B cell (primary cell): ENCODE data around the gene IL17REL. TPM values are rescaled to one million over a fixed set of nuclear protein-coding genes. Genes with fewer than 3 reads are reported as not detected.
"Not testable (repeated sequence)": the region's sequence is repeated elsewhere in the genome, so short reads cannot be mapped to it uniquely, and the experiment has no call there.

Experiments
- ATAC-seq: fragments of 200-7000 bp; cut with Tn5 transposase; one replicate; pipeline ENCODE4 v1.10.0; 2021; ENCODE audit warnings: low read depth, mild to moderate bottlenecking, moderate number of reproducible peaks, moderate library complexity
- CTCF ChIA-PET: fragments of 350-600 bp; sonication (Branson Sonifier 250); formaldehyde crosslinking; loops from one replicate; lab custom pipeline; 2021; ENCODE audit warnings: antibody characterized with exemption, inconsistent platforms; lab: Charles Lee
- POLR2A ChIA-PET: fragments of 350-600 bp; sonication (Branson Sonifier 250); formaldehyde crosslinking; loops from one replicate; lab custom pipeline; 2021; ENCODE audit warnings: antibody characterized with exemption; lab: Charles Lee
- DNase-seq: peaks from one replicate; pipeline ENCODE4 v3.0.0; 2013
- H2AFZ ChIP-seq: 2 replicates; pipeline ENCODE4 v1.6.1; 2012; ENCODE audit warnings: mild to moderate bottlenecking, low read depth, low read length; ENCODE audit not compliant: insufficient read depth, poor library complexity, severe bottlenecking
- H3K27ac ChIP-seq, 2 donors: 1 replicate in 1 of 2; 2 replicates in 1 of 2; pipeline ENCODE4 v1.5.1; 2012 to 2013; ENCODE audit warnings: low read length in 2 of 2, mild to moderate bottlenecking in 2 of 2, moderate library complexity in 1 of 2
- H3K27me3 ChIP-seq, 4 experiments: fragments of 200-600 bp in 1 of 4; sonication (generic) in 1 of 4; replicated peaks in 1 of 4; 1 replicate in 2 of 4; 2 replicates in 2 of 4; pipeline versions ENCODE4 v1.6.1 to v1.7.0; 2013 to 2016; ENCODE audit warnings: low read length in 3 of 4, mild to moderate bottlenecking in 2 of 4, mixed read lengths in 1 of 4, moderate library complexity in 1 of 4; ENCODE audit not compliant: insufficient read depth in 4 of 4, control insufficient read depth in 3 of 4; ENCODE audit errors: control extremely low read depth in 1 of 4
- H3K36me3 ChIP-seq, 2 experiments: replicated peaks in 1 of 2; 1 replicate in 1 of 2; 2 replicates in 1 of 2; pipeline versions ENCODE4 v1.6.1 to v1.7.1; 2013; ENCODE audit warnings: low read length in 1 of 2; ENCODE audit not compliant: insufficient read depth in 2 of 2, control insufficient read depth in 1 of 2; ENCODE audit errors: control extremely low read depth in 1 of 2, extremely low read depth in 1 of 2
- H3K4me1 ChIP-seq, 2 donors: fragments of 200-600 bp in 1 of 2; sonication (generic) in 1 of 2; 1 replicate in 1 of 2; 2 replicates in 1 of 2; pipeline versions ENCODE4 v1.5.1 to v1.6.1; 2013 to 2017; ENCODE audit warnings: low read length in 2 of 2; ENCODE audit not compliant: control insufficient read depth in 2 of 2, insufficient read depth in 2 of 2
- H3K4me2 ChIP-seq: replicated peaks from 2 replicates; pipeline ENCODE3; 2012; ENCODE audit warnings: mild to moderate bottlenecking, low read depth, low read length; ENCODE audit not compliant: poor library complexity, severe bottlenecking
- H3K4me3 ChIP-seq, 5 experiments: fragments of 200-600 bp in 1 of 5; sonication (generic) in 1 of 5; 1 replicate in 3 of 5; 2 replicates in 2 of 5; pipeline versions ENCODE4 v1.5.1 to v1.7.0; 2011 to 2016; ENCODE audit warnings: low read length in 4 of 5, mild to moderate bottlenecking in 4 of 5, low read depth in 2 of 5, control low read depth in 1 of 5, moderate library complexity in 1 of 5; ENCODE audit not compliant: insufficient read depth in 1 of 5; ENCODE audit errors: control extremely low read depth in 1 of 5, extremely low read depth in 1 of 5
- H3K79me2 ChIP-seq: fragments of 200-600 bp; sonication (generic); one replicate; pipeline ENCODE4 v1.6.0; 2016; ENCODE audit warnings: low read length; ENCODE audit not compliant: control insufficient read depth, insufficient read depth
- H3K9ac ChIP-seq: fragments of 200-600 bp; sonication (generic); 2 replicates; pipeline ENCODE4 v1.6.1; 2017; ENCODE audit warnings: mild to moderate bottlenecking, low read length, moderate library complexity
- H3K9me3 ChIP-seq, 3 donors: one replicate each; pipeline versions ENCODE4 v1.6.1 to v1.7.1; 2013; ENCODE audit warnings: low read length in 2 of 3; ENCODE audit not compliant: control insufficient read depth in 2 of 3, insufficient read depth in 1 of 3; ENCODE audit errors: control extremely low read depth in 1 of 3
- H4K20me1 ChIP-seq: 2 replicates; pipeline ENCODE4 v1.6.0; 2012; ENCODE audit warnings: mild to moderate bottlenecking, low read length; ENCODE audit not compliant: insufficient read depth, control insufficient read depth, poor library complexity, severe bottlenecking
- H3K27ac Mint-ChIP-seq: one replicate; pipeline ENCODE4 v1.8.0; 2021; ENCODE audit warnings: mixed read lengths
- H3K27me3 Mint-ChIP-seq: one replicate; pipeline ENCODE4 v1.8.0; 2021; ENCODE audit warnings: mixed read lengths
- H3K4me1 Mint-ChIP-seq: one replicate; pipeline ENCODE4 v1.8.0; 2021; ENCODE audit warnings: mixed read lengths
- H3K4me3 Mint-ChIP-seq: one replicate; pipeline ENCODE4 v1.8.0; 2021; ENCODE audit warnings: mixed read lengths
- H3K9me3 Mint-ChIP-seq: one replicate; pipeline ENCODE4 v1.8.0; 2022; ENCODE audit warnings: mixed read lengths; ENCODE audit not compliant: insufficient read depth
- CTCF ChIP-seq: fragments of 200-600 bp; IDR thresholded peaks from one replicate; pipeline ENCODE4 v1.8.0; 2022; ENCODE audit warnings: antibody characterized with exemption, mild to moderate bottlenecking
- EZH2 ChIP-seq: IDR thresholded peaks from 2 replicates; pipeline ENCODE4 v1.6.1; 2012; ENCODE audit warnings: borderline replicate concordance, low read depth, mild to moderate bottlenecking, moderate library complexity, low read length; ENCODE audit not compliant: insufficient read depth, poor library complexity, severe bottlenecking
- WGBS: methylation state at CpG from one replicate; pipeline ENCODE4 v1.1.5; 2013; ENCODE audit warnings: missing lambda C conversion rate; ENCODE audit not compliant: insufficient coverage; 5-methylcytosine and 5-hydroxymethylcytosine counted together
- intact Hi-C: fragments of 100-400 bp; cut with micrococcal nuclease; formaldehyde crosslinking; loops from one replicate; pipeline ENCODE4 v1.10.0; 2022
- polyA plus RNA-seq: library from polyadenylated mRNA; depleted of rRNA; stranded (reverse); fragments of >200 nt; gene quantifications from 2 replicates; pipeline ENCODE4 v1.2.3, GENCODE V29; 2012
- total RNA-seq, 2 donors: library from RNA; stranded (reverse); fragments of 120-200 nt in 1 of 2; gene quantifications; 1 replicate in 1 of 2; 2 replicates in 1 of 2; pipeline versions ENCODE4 v1.2.3 to v1.2.4, GENCODE V29; 2013 to 2022

IL17REL gene
- total and polyA plus RNA-seq, 2 donors (not counting 1 experiment from before 2014, with no cell fraction given), result 0.09 to 0.10 TPM

GRCh38 chr22:49981799-49982198 lies 30.8 kb downstream of the IL17REL start:
- Mint-ChIP-seq H3K4me1 (peaks cover 16% of the 10 kb centered on the region), H3K9me3 (peaks cover 14% of the 10 kb centered on the region), H3K27me3 (peaks cover 18% of the 10 kb centered on the region)
- H3K4me3 Mint-ChIP-seq, H3K27ac Mint-ChIP-seq, H2AFZ ChIP-seq, H3K27ac ChIP-seq, H3K36me3 ChIP-seq, DNase-seq, H3K79me2 ChIP-seq, ATAC-seq, H3K9ac ChIP-seq, H3K4me3 ChIP-seq, POLR2A ChIA-PET, H4K20me1 ChIP-seq, H3K4me2 ChIP-seq: not testable (repeated sequence)
- peaks cover 0 to 11% (median 5%) of the 10 kb centered on the region in 4 experiments for H3K27me3 ChIP-seq
- H3K9me3 ChIP-seq, result peaks cover 5 to 17% (median 13%) of the 10 kb centered on the region in 3 donors
- intact Hi-C loops, result loop anchor here (5.0 kb wide), 1 partner anchor 36 kb away; no protein-coding TSS in a partner anchor
- H3K4me1 ChIP-seq, result peaks cover 12 to 20% of the 10 kb centered on the region in 2 donors
- CTCF ChIA-PET, result interaction anchor here (2.0 to 6.3 kb wide), 3 partner anchors 11 to 51 kb away, joined by 5 to 40 read pairs (median 31); no protein-coding TSS in a partner anchor
- WGBS, result no CpG with 5 or more reads among the region's 7 CpGs

GRCh38 chr22:49979587-49980264 lies 32.8 kb downstream of the IL17REL start:
- H3K4me3 Mint-ChIP-seq, result no peak overlapping the region
- POLR2A ChIA-PET, result interaction anchor here (1.1 kb wide), 2 partner anchors 9 to 18 kb away, joined by 3 to 4 read pairs; no protein-coding TSS in a partner anchor

More at GRCh38 chr22:49979587-49980264, 32.8 kb downstream of the IL17REL start:
- Histone ChIP-seq H3K9me3 (peaks cover 4 to 15% (median 7%) of the 10 kb centered on the region in 3 donors), H3K36me3 (no peaks in the 10 kb centered on the region), H3K9ac (no peak overlapping the region), H3K27me3 (peaks cover 0 to 11% (median 5%) of the 10 kb centered on the region in 4 experiments), H3K79me2 (no peaks in the 10 kb centered on the region), H3K4me1 (peaks cover 28 to 37% of the 10 kb centered on the region in 2 donors), H3K4me3 (no peak overlapping the region), H4K20me1 (no peaks in the 10 kb centered on the region), H3K27ac (no peak overlapping the region), H3K4me2 (no peak overlapping the region), H2AFZ (no peak overlapping the region)
- DNase-seq (peak; percentile 52), ATAC-seq (no peak)
- Mint-ChIP-seq H3K9me3 (peaks cover 8% of the 10 kb centered on the region), H3K27ac (no peak overlapping the region), H3K27me3 (peaks cover 14% of the 10 kb centered on the region), H3K4me1 (peaks cover 29% of the 10 kb centered on the region)
- intact Hi-C loops, result loop anchor here (5.0 kb wide), 1 partner anchor 38 kb away; no protein-coding TSS in a partner anchor
- CTCF ChIA-PET, result interaction anchor here (1.0 to 6.3 kb wide), 5 partner anchors 13 to 54 kb away, joined by 3 to 40 read pairs (median 5); no protein-coding TSS in a partner anchor
- WGBS, result no CpG with 5 or more reads among the region's 7 CpGs
- TF ChIP-seq EZH2 (no peak), CTCF (peak; percentile 51)
